Lower lobe of right lung (tissue), 2 donors: ENCODE results near the gene BCL2. TPM values are rescaled to one million over a fixed set of nuclear protein-coding genes. Genes with fewer than 3 reads are reported as not detected.
"Not testable (repeated sequence)": the region's sequence is repeated elsewhere in the genome, so short reads cannot be mapped to it uniquely, and the experiment has no call there.

Source experiments
- ATAC-seq, 2 donors: fragments of 200-7000 bp; cut with Tn5 transposase; one replicate each; pipeline ENCODE4 v1.9.1; 2020 to 2022; ENCODE audit warnings: mild to moderate bottlenecking in 2 of 2, moderate library complexity in 2 of 2
- DNase-seq: peaks from one replicate; pipeline ENCODE4 v3.0.0-alpha.2; 2020
- H3K27ac ChIP-seq: fragments of 200-600 bp; one replicate; pipeline ENCODE4 v1.8.0; 2022
- H3K27me3 ChIP-seq: fragments of 200-600 bp; one replicate; pipeline ENCODE4 v1.8.0; 2022; ENCODE audit warnings: low read depth
- H3K36me3 ChIP-seq: fragments of 200-600 bp; one replicate; pipeline ENCODE4 v1.8.0; 2022; ENCODE audit warnings: mild to moderate bottlenecking
- H3K4me1 ChIP-seq: fragments of 200-600 bp; one replicate; pipeline ENCODE4 v1.8.0; 2022
- H3K4me3 ChIP-seq: fragments of 200-600 bp; one replicate; pipeline ENCODE4 v1.8.0; 2022; ENCODE audit warnings: mild to moderate bottlenecking
- H3K9me3 ChIP-seq: fragments of 200-600 bp; one replicate; pipeline ENCODE4 v1.8.0; 2022
- intact Hi-C: fragments of 100-400 bp; cut with DNase I; formaldehyde crosslinking; loops from one replicate; pipeline ENCODE4 v1.11.0; 2022
- total RNA-seq: library from RNA; stranded (reverse); fragmentation: NEBNext Ultra II Directional; extraction: Animal tissue kit (Norgen Biotek cat#: 25700); gene quantifications from one replicate; pipeline ENCODE4 v1.2.1, GENCODE V29; 2021
- TF ChIP-seq, protein P1 (sequence below): fragments of 200-600 bp; IDR thresholded peaks from one replicate; pipeline ENCODE4 v1.8.0; 2022; ENCODE audit warnings: antibody characterized with exemption, mild to moderate bottlenecking
- donor health status: DM: no; HTN: yes; CAD: no; lungs with severe emphysema.

Gene BCL2
- total RNA-seq, 1 donor from 2014 or later = 11.0 TPM

DNA sequence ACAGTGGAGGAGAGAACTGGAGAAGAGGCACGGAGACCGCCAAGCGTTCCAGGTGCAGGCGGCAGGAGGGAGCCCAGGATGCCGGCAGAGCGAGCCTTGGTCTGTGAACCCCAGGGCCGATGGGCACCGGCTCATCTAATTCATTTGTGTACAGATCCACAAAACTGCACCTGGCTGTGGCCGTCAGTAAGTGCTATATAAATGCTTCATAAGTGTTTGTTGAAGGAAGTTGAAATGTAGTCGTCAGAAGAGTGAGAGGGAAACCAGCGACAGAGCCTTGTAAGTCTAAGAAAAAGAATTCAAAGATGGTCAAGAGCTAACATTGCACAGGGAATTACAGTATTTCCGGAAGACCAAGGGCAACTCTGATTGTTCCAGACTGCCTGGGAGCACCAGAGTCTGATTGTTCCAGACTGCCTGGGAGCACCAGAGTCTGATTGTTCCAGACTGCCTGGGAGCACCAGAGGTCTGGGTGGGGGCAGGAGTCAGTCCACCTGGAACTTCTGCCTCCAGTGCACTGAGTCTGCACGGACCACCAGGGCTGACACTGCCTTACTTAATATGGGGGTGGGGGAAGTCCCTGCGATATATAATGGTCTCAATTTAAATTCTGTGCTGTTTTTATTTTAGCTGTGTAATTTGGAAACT is 112.3 kb downstream of the BCL2 start:
- H3K4me1 ChIP-seq = peaks cover 12% of the 10 kb centered on the region
- DNase-seq = no peak
- no peak overlapping the region for H3K27ac ChIP-seq
- TF ChIP-seq, protein P1, sequence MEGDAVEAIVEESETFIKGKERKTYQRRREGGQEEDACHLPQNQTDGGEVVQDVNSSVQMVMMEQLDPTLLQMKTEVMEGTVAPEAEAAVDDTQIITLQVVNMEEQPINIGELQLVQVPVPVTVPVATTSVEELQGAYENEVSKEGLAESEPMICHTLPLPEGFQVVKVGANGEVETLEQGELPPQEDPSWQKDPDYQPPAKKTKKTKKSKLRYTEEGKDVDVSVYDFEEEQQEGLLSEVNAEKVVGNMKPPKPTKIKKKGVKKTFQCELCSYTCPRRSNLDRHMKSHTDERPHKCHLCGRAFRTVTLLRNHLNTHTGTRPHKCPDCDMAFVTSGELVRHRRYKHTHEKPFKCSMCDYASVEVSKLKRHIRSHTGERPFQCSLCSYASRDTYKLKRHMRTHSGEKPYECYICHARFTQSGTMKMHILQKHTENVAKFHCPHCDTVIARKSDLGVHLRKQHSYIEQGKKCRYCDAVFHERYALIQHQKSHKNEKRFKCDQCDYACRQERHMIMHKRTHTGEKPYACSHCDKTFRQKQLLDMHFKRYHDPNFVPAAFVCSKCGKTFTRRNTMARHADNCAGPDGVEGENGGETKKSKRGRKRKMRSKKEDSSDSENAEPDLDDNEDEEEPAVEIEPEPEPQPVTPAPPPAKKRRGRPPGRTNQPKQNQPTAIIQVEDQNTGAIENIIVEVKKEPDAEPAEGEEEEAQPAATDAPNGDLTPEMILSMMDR = no peak
- intact Hi-C loops = no loop called here
- no peak overlapping the region for H3K4me3 ChIP-seq
- peak; percentile 48 to 55 for ATAC-seq
- no peaks in the 10 kb centered on the region for H3K27me3 ChIP-seq
- no peaks in the 10 kb centered on the region for H3K9me3 ChIP-seq
- H3K36me3 ChIP-seq = no peaks in the 10 kb centered on the region

DNA sequence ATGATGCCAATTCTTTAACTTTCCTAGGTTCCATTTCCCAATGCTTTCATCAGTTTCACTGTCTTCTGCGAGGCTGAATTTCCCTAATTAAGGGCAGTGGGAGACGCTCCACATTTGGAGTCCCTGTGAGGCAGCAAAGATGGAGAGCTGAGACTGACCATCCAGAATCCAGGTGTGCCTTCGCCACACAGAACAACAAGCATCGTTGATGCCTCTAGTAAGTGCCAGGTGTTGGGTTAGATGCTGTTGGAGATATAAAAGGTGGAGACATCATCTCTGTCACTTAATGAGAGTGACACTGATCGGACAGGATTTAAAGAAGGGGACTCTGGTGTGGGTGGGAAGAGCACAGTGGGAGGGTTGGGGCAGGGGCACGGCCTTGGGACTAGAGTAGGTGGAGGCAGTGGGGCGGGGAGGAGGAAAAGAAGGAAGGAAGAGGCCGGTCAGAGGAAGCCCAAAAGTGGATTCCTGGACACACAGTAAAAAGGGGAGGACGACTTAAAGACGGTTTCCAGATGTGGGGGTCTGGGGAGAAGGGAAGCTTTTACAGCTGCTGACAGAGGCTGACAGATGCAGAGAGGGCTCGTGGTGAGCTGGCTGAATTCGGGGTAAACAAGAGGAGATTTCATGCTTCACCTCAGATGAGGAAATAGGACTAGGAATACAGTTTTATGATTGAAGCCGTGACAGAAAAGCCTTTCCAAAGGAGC is 113.0 kb downstream of the BCL2 start:
- intact Hi-C loops = no loop called here
- Histone ChIP-seq H3K9me3 (no peaks in the 10 kb centered on the region), H3K4me3 (no peak overlapping the region), H3K36me3 (no peaks in the 10 kb centered on the region), H3K27me3 (no peaks in the 10 kb centered on the region), H3K4me1 (peaks cover 12% of the 10 kb centered on the region), H3K27ac (no peak overlapping the region)
- ATAC-seq (peak; percentile 7 to 19), DNase-seq (no peak)
- TF ChIP-seq, protein P1 = no peak

- no peak for ATAC-seq
- no peaks in the 10 kb centered on the region for H3K9me3 ChIP-seq
- H3K36me3 ChIP-seq = no peaks in the 10 kb centered on the region
- intact Hi-C loops = no loop called here
- H3K27ac ChIP-seq = no peak overlapping the region
- TF ChIP-seq, protein P1 = no peak
- H3K27me3 ChIP-seq = no peaks in the 10 kb centered on the region
- peaks cover 12% of the 10 kb centered on the region for H3K4me1 ChIP-seq
- H3K4me3 ChIP-seq = no peak overlapping the region
- no peak for DNase-seq
Measured at GRCh38 chr18:63205791-63206252, 113.7 kb downstream of the BCL2 start.

GRCh38 chr18:63203497-63203896 is 116.1 kb downstream of the BCL2 start:
- Histone ChIP-seq H3K4me3 (no peak overlapping the region), H3K4me1 (peaks cover 12% of the 10 kb centered on the region), H3K9me3 (no peaks in the 10 kb centered on the region), H3K27ac (no peak overlapping the region), H3K27me3 (no peaks in the 10 kb centered on the region), H3K36me3 (no peaks in the 10 kb centered on the region)
- TF ChIP-seq, protein P1 = no peak
- no peak for DNase-seq
- intact Hi-C loops = no loop called here
- ATAC-seq = no peak

DNA sequence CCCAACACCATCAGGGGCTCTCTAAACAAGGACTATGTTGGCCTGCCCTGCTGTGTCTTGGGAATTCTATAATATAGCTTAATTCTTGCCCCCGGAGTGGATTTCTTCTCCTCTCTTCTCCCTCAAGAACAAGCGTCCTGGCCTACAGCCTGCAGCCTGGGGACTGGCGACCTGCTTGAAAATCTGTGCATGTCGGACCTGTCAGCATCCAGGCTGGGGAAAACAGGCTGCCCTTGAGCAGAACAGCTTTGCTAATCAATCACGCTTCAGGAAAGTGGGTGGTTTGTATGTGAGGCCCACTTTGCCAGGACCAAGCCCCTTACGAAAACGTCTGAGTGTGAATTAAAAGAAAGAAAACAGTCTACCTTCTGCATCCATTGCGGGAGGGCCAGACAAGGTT is 116.7 kb downstream of the BCL2 start:
- Histone ChIP-seq H3K9me3 (no peaks in the 10 kb centered on the region), H3K27me3 (no peaks in the 10 kb centered on the region), H3K4me1 (peaks cover 12% of the 10 kb centered on the region), H3K4me3 (no peak overlapping the region), H3K36me3 (no peaks in the 10 kb centered on the region), H3K27ac (no peak overlapping the region)
- ATAC-seq (no peak), DNase-seq (no peak)
- TF ChIP-seq, protein P1 = no peak
- intact Hi-C loops = no loop called here

- H3K4me3 ChIP-seq, H3K27me3 ChIP-seq, ATAC-seq, H3K36me3 ChIP-seq, H3K27ac ChIP-seq, H3K4me1 ChIP-seq, intact Hi-C loops, H3K9me3 ChIP-seq, DNase-seq: not testable (repeated sequence)
Measured at GRCh38 chr18:63201456-63201855, 118.1 kb downstream of the BCL2 start.
